HEK293 (cell line): ENCODE data around the gene CA5A.

Experiments
- CTCF ChIA-PET: fragments of 350-600 bp; formaldehyde crosslinking; extraction: SDS; loops from one replicate; lab custom pipeline; 2021; ENCODE audit warnings: antibody characterized with exemption; lab: Yijun Ruan, JAX
- POLR2A ChIA-PET: fragments of 300-600 bp; formaldehyde crosslinking; extraction: SDS; loops from one replicate; lab custom pipeline; 2020; ENCODE audit warnings: antibody characterized with exemption, inconsistent platforms; lab: Yijun Ruan, JAX
- H3K27ac ChIP-seq: fragments of 200-500 bp; sonication (Bioruptor generic); 2 replicates; pipeline ENCODE4 v1.5.1; 2014; ENCODE audit warnings: low read depth, low read length, control low read depth, inconsistent platforms; ENCODE audit errors: extremely low read depth
- H3K36me3 ChIP-seq, 2 experiments: fragments of 200-500 bp in 1 of 2; sonication (Bioruptor generic) in 1 of 2; 1 replicate in 1 of 2; 2 replicates in 1 of 2; pipeline ENCODE4 v1.5.1; 2014 to 2017; ENCODE audit warnings: inconsistent platforms in 2 of 2, low read length in 2 of 2; ENCODE audit not compliant: control insufficient read depth in 2 of 2, insufficient read depth in 1 of 2
- H3K4me1 ChIP-seq: fragments of 200-500 bp; sonication (Bioruptor generic); 2 replicates; pipeline ENCODE4 v1.5.1; 2014; ENCODE audit warnings: mild to moderate bottlenecking, low read length, inconsistent platforms; ENCODE audit not compliant: control insufficient read depth, insufficient read depth
- H3K4me3 ChIP-seq: 2 replicates; pipeline ENCODE4 v1.5.1; 2011; ENCODE audit warnings: low read depth, mild to moderate bottlenecking, control low read depth, low read length, moderate library complexity
- H3K9me3 ChIP-seq: fragments of 200-500 bp; sonication (Bioruptor generic); 2 replicates; pipeline ENCODE4 v1.5.1; 2014; ENCODE audit warnings: low read depth, low read length, inconsistent platforms; ENCODE audit not compliant: control insufficient read depth, insufficient read depth
- BCL6B ChIP-seq: fragments of 450-650 bp; formaldehyde crosslinking; IDR thresholded peaks from 2 replicates; pipeline ENCODE4 v1.5.1; 2017; ENCODE audit warnings: missing biosample characterization, missing genetic modification characterization
- HIC1 ChIP-seq: fragments of 450-650 bp; formaldehyde crosslinking; IDR thresholded peaks from 2 replicates; pipeline ENCODE4 v1.5.1; 2016; ENCODE audit warnings: missing biosample characterization, missing genetic modification characterization
- KLF1 ChIP-seq: fragments of 450-650 bp; formaldehyde crosslinking; IDR thresholded peaks from 2 replicates; pipeline ENCODE4 v1.5.1; 2016; ENCODE audit warnings: missing biosample characterization, missing genetic modification characterization
- MYNN ChIP-seq: fragments of 450-650 bp; formaldehyde crosslinking; IDR thresholded peaks from 2 replicates; pipeline ENCODE4 v1.5.1; 2016; ENCODE audit warnings: missing biosample characterization, missing genetic modification characterization, borderline replicate concordance
- PRDM2 ChIP-seq: fragments of 450-650 bp; formaldehyde crosslinking; IDR thresholded peaks from 2 replicates; pipeline ENCODE4 v1.5.1; 2016; ENCODE audit warnings: missing biosample characterization, missing genetic modification characterization, borderline replicate concordance
- SP3 ChIP-seq: fragments of 450-650 bp; formaldehyde crosslinking; IDR thresholded peaks from 2 replicates; pipeline ENCODE4 v1.5.1; 2016; ENCODE audit warnings: missing biosample characterization, missing genetic modification characterization
- YY1 ChIP-seq: fragments of 450-650 bp; formaldehyde crosslinking; IDR thresholded peaks from 2 replicates; pipeline ENCODE4 v1.5.1; 2018; ENCODE audit warnings: missing biosample characterization, missing genetic modification characterization
- ZBTB17 ChIP-seq: fragments of 450-650 bp; formaldehyde crosslinking; IDR thresholded peaks from 2 replicates; pipeline ENCODE4 v1.5.1; 2016; ENCODE audit warnings: missing biosample characterization, missing genetic modification characterization
- ZBTB49 ChIP-seq: fragments of 450-650 bp; formaldehyde crosslinking; IDR thresholded peaks from 2 replicates; pipeline ENCODE4 v1.5.1; 2016; ENCODE audit warnings: missing biosample characterization, missing genetic modification characterization, low read depth
- ZNF362 ChIP-seq: fragments of 450-650 bp; formaldehyde crosslinking; IDR thresholded peaks from 2 replicates; pipeline ENCODE4 v1.5.1; 2016; ENCODE audit warnings: missing biosample characterization, missing genetic modification characterization
- ZNF449 ChIP-seq: fragments of 450-650 bp; formaldehyde crosslinking; IDR thresholded peaks from 2 replicates; pipeline ENCODE4 v1.5.1; 2017; ENCODE audit warnings: missing biosample characterization, mild to moderate bottlenecking, missing genetic modification characterization, moderate library complexity
- ZNF600 ChIP-seq: fragments of 450-650 bp; formaldehyde crosslinking; IDR thresholded peaks from 2 replicates; pipeline ENCODE4 v1.5.1; 2016; ENCODE audit warnings: missing biosample characterization, missing genetic modification characterization
- ZNF623 ChIP-seq: fragments of 450-650 bp; formaldehyde crosslinking; IDR thresholded peaks from 2 replicates; pipeline ENCODE4 v1.5.1; 2016; ENCODE audit warnings: missing biosample characterization, missing genetic modification characterization
- ZNF692 ChIP-seq: fragments of 450-650 bp; formaldehyde crosslinking; IDR thresholded peaks from 2 replicates; pipeline ENCODE4 v1.5.1; 2016; ENCODE audit warnings: missing biosample characterization, missing genetic modification characterization
- ZNF785 ChIP-seq: fragments of 450-650 bp; formaldehyde crosslinking; IDR thresholded peaks from 2 replicates; pipeline ENCODE4 v1.5.1; 2016; ENCODE audit warnings: missing biosample characterization, missing genetic modification characterization
- ZNF843 ChIP-seq: fragments of 450-650 bp; formaldehyde crosslinking; IDR thresholded peaks from 2 replicates; pipeline ENCODE4 v1.5.1; 2016; ENCODE audit warnings: missing biosample characterization, missing genetic modification characterization
- ZSCAN18 ChIP-seq: fragments of 450-650 bp; formaldehyde crosslinking; IDR thresholded peaks from 2 replicates; pipeline ENCODE4 v1.5.1; 2016; ENCODE audit warnings: missing biosample characterization, missing genetic modification characterization
- ZXDB ChIP-seq: fragments of 450-650 bp; formaldehyde crosslinking; IDR thresholded peaks from 2 replicates; pipeline ENCODE4 v1.5.1; 2016; ENCODE audit warnings: missing biosample characterization, missing genetic modification characterization

CA5A gene

GRCh38 chr16:87921236-87921773 lies 15.0 kb downstream of the CA5A start:
- Histone ChIP-seq H3K27ac (no peak overlapping the region), H3K9me3 (no peaks in the 10 kb centered on the region), H3K4me1 (no peaks in the 10 kb centered on the region; the same call in 1 of the 2 replicates)
- TF ChIP-seq YY1 (tag by site-specific recombination): no peak
- TF ChIP-seq ZNF843: no peak
- no peak for TF ChIP-seq KLF1 (tag by site-specific recombination)
- no peak for TF ChIP-seq ZSCAN18 (tag by site-specific recombination)
- TF ChIP-seq SP3: no peak
- TF ChIP-seq BCL6B (tag by site-specific recombination): no peak
- no peak for TF ChIP-seq PRDM2 (tag by site-specific recombination)
- TF ChIP-seq ZNF362 (tag by site-specific recombination): no peak
- TF ChIP-seq ZNF785 (tag by site-specific recombination): no peak
- no peak for TF ChIP-seq HIC1 (tag by site-specific recombination)
- no peak for TF ChIP-seq ZNF623
- TF ChIP-seq ZNF692 (tag by site-specific recombination): no peak
- no peak for TF ChIP-seq MYNN
- no peak for TF ChIP-seq ZNF449 (tag by site-specific recombination)
- TF ChIP-seq ZBTB17 (tag by site-specific recombination): no peak
- no peak for TF ChIP-seq ZBTB49 (tag by site-specific recombination)
- TF ChIP-seq ZXDB (tag by site-specific recombination): no peak
- no peak for TF ChIP-seq ZNF600 (tag by site-specific recombination)
- TF ChIP-seq, all 188 proteins: peak for 0
- CTCF ChIA-PET: interaction anchor here (0.6 kb wide), 1 partner anchor 143 kb away, joined by 3 read pairs; no protein-coding TSS in a partner anchor
- Histone ChIP-seq H3K4me3 (no peak overlapping the region), H3K36me3 (no peaks in the 10 kb centered on the region)
- POLR2A ChIA-PET: no interaction called here
